ENCODE measurements around the gene ESCO1.

ESCO1 gene

GRCh38 chr18:21489119-21489750 is 111.3 kb downstream of the ESCO1 start:
- peak; percentile 48 for DNase-seq (ENCODE audit: low read depth)

GRCh38 chr18:21486905-21487437 is 113.5 kb downstream of the ESCO1 start:
- no peak for DNase-seq (ENCODE audit: low read depth)

- DNase-seq (ENCODE audit: low read depth), result no peak
These were observed 115.5 kb downstream of the ESCO1 start for GRCh38 chr18:21484851-21485636.

GRCh38 chr18:21483051-21483450 is 117.5 kb downstream of the ESCO1 start:
- no peak for DNase-seq (ENCODE audit: low read depth)

GRCh38 chr18:21481739-21482138 is 118.8 kb downstream of the ESCO1 start:
- DNase-seq (ENCODE audit: low read depth), result no peak

- no peak for DNase-seq (ENCODE audit: low read depth)
These were observed 120.8 kb downstream of the ESCO1 start for GRCh38 chr18:21479721-21480120.

Measured in fibroblast of the conjunctiva (primary cell).